SK-N-SH treated with all-trans-retinoic acid at 6 μM for 48 hours (cell line): ENCODE data around the gene XRN2.

Experiments used
- ATAC-seq: fragments of 200-7000 bp; cut with Tn5 transposase; 3 replicates; pipeline ENCODE4 v1.9.1; 2020; ENCODE audit warnings: mild to moderate bottlenecking, moderate library complexity
- ARNTL ChIP-seq: fragments of 450-650 bp; formaldehyde crosslinking; IDR thresholded peaks from 2 replicates; pipeline ENCODE4 v1.5.0; 2020; ENCODE audit warnings: low read depth, mild to moderate bottlenecking, moderate library complexity, borderline replicate concordance
- BACH2 ChIP-seq: fragments of 250-450 bp; sonication (Bioruptor Pico); IDR thresholded peaks from 2 replicates; pipeline ENCODE4 v1.9.0; 2021; ENCODE audit warnings: mild to moderate bottlenecking, borderline replicate concordance
- CREB5 ChIP-seq: fragments of 250-450 bp; sonication (Bioruptor Pico); IDR thresholded peaks from 2 replicates; pipeline ENCODE4 v1.5.1; 2020; ENCODE audit warnings: low read depth, mild to moderate bottlenecking, moderate library complexity
- CSDC2 ChIP-seq: fragments of 250-450 bp; sonication (Bioruptor Pico); IDR thresholded peaks from 2 replicates; pipeline ENCODE4 v1.5.0; 2020; ENCODE audit warnings: mild to moderate bottlenecking, moderate library complexity
- CSRNP3 ChIP-seq: fragments of 250-450 bp; sonication (Bioruptor Pico); IDR thresholded peaks from 2 replicates; pipeline ENCODE4 v1.5.1; 2021; ENCODE audit warnings: mild to moderate bottlenecking, moderate library complexity
- ESRRG ChIP-seq: fragments of 250-450 bp; sonication (Bioruptor Pico); IDR thresholded peaks from 2 replicates; pipeline ENCODE4 v1.6.1; 2021; ENCODE audit warnings: mild to moderate bottlenecking
- ISL1 ChIP-seq: fragments of 250-450 bp; sonication (Bioruptor Pico); IDR thresholded peaks from 2 replicates; pipeline ENCODE4 v2.1.2; 2022; ENCODE audit warnings: mild to moderate bottlenecking, moderate library complexity
- PATZ1 ChIP-seq: fragments of 250-450 bp; sonication (Bioruptor Pico); IDR thresholded peaks from 2 replicates; pipeline ENCODE4 v1.8.0; 2020; ENCODE audit warnings: mild to moderate bottlenecking, moderate library complexity, borderline replicate concordance
- POU6F1 ChIP-seq: fragments of 250-450 bp; sonication (Bioruptor Pico); IDR thresholded peaks from 2 replicates; pipeline ENCODE4 v1.8.0; 2021; ENCODE audit warnings: low read depth, mild to moderate bottlenecking, moderate library complexity, borderline replicate concordance
- PPARA ChIP-seq: fragments of 250-450 bp; sonication (Bioruptor Pico); IDR thresholded peaks from 2 replicates; pipeline ENCODE4 v1.5.0; 2020; ENCODE audit warnings: mild to moderate bottlenecking, borderline replicate concordance
- RARB ChIP-seq: fragments of 250-450 bp; sonication (Bioruptor Pico); IDR thresholded peaks from 2 replicates; pipeline ENCODE4 v1.8.0; 2021; ENCODE audit warnings: mild to moderate bottlenecking, moderate library complexity
- SNAI2 ChIP-seq: fragments of 250-450 bp; sonication (Bioruptor Pico); IDR thresholded peaks from 2 replicates; pipeline ENCODE4 v1.5.0; 2020; ENCODE audit warnings: mild to moderate bottlenecking, moderate library complexity
- TCF4 ChIP-seq: fragments of 250-450 bp; sonication (Bioruptor Pico); IDR thresholded peaks from 2 replicates; pipeline ENCODE4 v1.8.0; 2021; ENCODE audit warnings: mild to moderate bottlenecking, moderate library complexity, borderline replicate concordance
- TOX ChIP-seq: fragments of 250-450 bp; sonication (Bioruptor Pico); IDR thresholded peaks from 2 replicates; pipeline ENCODE4 v1.8.0; 2021; ENCODE audit warnings: mild to moderate bottlenecking, moderate library complexity, borderline replicate concordance
- TSHZ2 ChIP-seq: fragments of 250-450 bp; sonication (Bioruptor Pico); IDR thresholded peaks from 2 replicates; pipeline ENCODE4 v1.5.0; 2020; ENCODE audit warnings: mild to moderate bottlenecking, moderate library complexity
- ZC3H10 ChIP-seq: fragments of 250-450 bp; sonication (Bioruptor Pico); IDR thresholded peaks from 2 replicates; pipeline ENCODE4 v1.5.1; 2021; ENCODE audit warnings: mild to moderate bottlenecking, moderate library complexity
- ZFP3 ChIP-seq: fragments of 250-450 bp; sonication (Bioruptor Pico); IDR thresholded peaks from 2 replicates; pipeline ENCODE4 v1.5.0; 2020; ENCODE audit warnings: mild to moderate bottlenecking, moderate library complexity
- ZFP30 ChIP-seq: fragments of 450-650 bp; formaldehyde crosslinking; IDR thresholded peaks from 2 replicates; pipeline ENCODE4 v1.5.0; 2022; ENCODE audit warnings: mild to moderate bottlenecking, moderate library complexity
- ZNF8 ChIP-seq: fragments of 450-650 bp; formaldehyde crosslinking; IDR thresholded peaks from 2 replicates; pipeline ENCODE4 v1.5.0; 2020; ENCODE audit warnings: mild to moderate bottlenecking, moderate library complexity

The XRN2 gene

GRCh38 chr20:21360705-21361104 lies 57.6 kb downstream of the XRN2 start:
- no peak for TF ChIP-seq TSHZ2
- TF ChIP-seq ISL1 (CRISPR knock-in tag), result 0 out of 2 replicates have a peak, but pooled peaks have one; percentile 10
- no peak for ATAC-seq

GRCh38 chr20:21361266-21361665 lies 58.1 kb downstream of the XRN2 start:
- no peak for ATAC-seq

More at GRCh38 chr20:21361266-21361665, 58.1 kb downstream of the XRN2 start:
- TF ChIP-seq TSHZ2, result no peak
- TF ChIP-seq TCF4 (CRISPR knock-in tag), result no peak
- no peak for TF ChIP-seq POU6F1 (CRISPR knock-in tag)
- no peak for TF ChIP-seq RARB (CRISPR knock-in tag)
- TF ChIP-seq CSDC2 (CRISPR knock-in tag), result no peak
- no peak for TF ChIP-seq SNAI2 (CRISPR knock-in tag)
- TF ChIP-seq PATZ1 (CRISPR knock-in tag), result no peak
- TF ChIP-seq ZFP3 (CRISPR knock-in tag), result no peak
- no peak for TF ChIP-seq ZNF8 (CRISPR knock-in tag)
- no peak for TF ChIP-seq TOX (CRISPR knock-in tag)
- no peak for TF ChIP-seq ZC3H10 (CRISPR knock-in tag)
- no peak for TF ChIP-seq PPARA (CRISPR knock-in tag)
- TF ChIP-seq ARNTL (CRISPR knock-in tag), result no peak
- TF ChIP-seq ZFP30 (CRISPR knock-in tag), result no peak
- no peak for TF ChIP-seq BACH2 (CRISPR knock-in tag)
- TF ChIP-seq CREB5 (CRISPR knock-in tag), result no peak
- no peak for TF ChIP-seq ISL1 (CRISPR knock-in tag)
- no peak for TF ChIP-seq CSRNP3 (CRISPR knock-in tag)
- no peak for TF ChIP-seq ESRRG (CRISPR knock-in tag)
